Left lung (tissue), 10 donors: ENCODE data around the gene TMEM266. TPM values are rescaled to one million over a fixed set of nuclear protein-coding genes. Genes with fewer than 3 reads are reported as not detected.

Experiments used
- ATAC-seq: fragments of 200-7000 bp; cut with Tn5 transposase; one replicate; pipeline ENCODE4 v1.9.1; 2020; ENCODE audit warnings: moderate library complexity
- DNase-seq, 4 donors: peaks; one replicate each; pipeline ENCODE4 v3.0.0-alpha.2; 2013 to 2020
- H3K27ac ChIP-seq, 2 donors: fragments of 200-600 bp; sonication (generic) in 1 of 2; one replicate each; pipeline versions ENCODE4 v1.5.0 to v1.8.0; 2020 to 2021
- H3K27me3 ChIP-seq, 2 donors: fragments of 200-600 bp; sonication (generic) in 1 of 2; one replicate each; pipeline versions ENCODE4 v1.5.0 to v1.8.0; 2020 to 2021
- H3K36me3 ChIP-seq, 2 donors: fragments of 200-600 bp; sonication (generic) in 1 of 2; one replicate each; pipeline versions ENCODE4 v1.5.0 to v1.8.0; 2020 to 2021
- H3K4me1 ChIP-seq, 2 donors: fragments of 200-600 bp; one replicate each; pipeline ENCODE4 v1.8.0; 2021
- H3K4me3 ChIP-seq, 2 donors: fragments of 200-600 bp; sonication (generic) in 1 of 2; one replicate each; pipeline versions ENCODE4 v1.5.0 to v1.8.0; 2020 to 2021; ENCODE audit warnings: mild to moderate bottlenecking in 1 of 2
- H3K9me3 ChIP-seq, 2 donors: fragments of 200-600 bp; sonication (generic) in 1 of 2; one replicate each; pipeline versions ENCODE4 v1.5.0 to v1.8.0; 2020 to 2021
- CTCF ChIP-seq, 2 donors: fragments of 200-600 bp; sonication (generic) in 1 of 2; IDR thresholded peaks; one replicate each; pipeline versions ENCODE4 v1.5.0 to v1.8.0; 2021; ENCODE audit warnings: antibody characterized with exemption in 2 of 2
- intact Hi-C, 2 donors: fragments of 100-400 bp; cut with DNase I; formaldehyde crosslinking; loops; one replicate each; pipeline versions ENCODE4 v1.11.2 to v1.14.2; 2022
- polyA plus RNA-seq, 6 donors: library from polyadenylated mRNA; unstranded; fragments of 120-200 nt; gene quantifications; one replicate each; pipeline ENCODE4 v1.2.1, GENCODE V29; 2013; ENCODE audit not compliant: insufficient read length in 6 of 6
- total RNA-seq, 2 donors: library from RNA; stranded (reverse); fragmentation: NEBNext Ultra II Directional; extraction: Animal tissue kit (Norgen Biotek cat#: 25700); gene quantifications; one replicate each; pipeline ENCODE4 v1.2.1, GENCODE V29; 2021
- donor health status: DM: no; HTN: yes; CAD: no.
- donor health status: DM: no; HTN: no; CAD: no.

Gene TMEM266
- total and polyA plus RNA-seq, 8 donors: 1.1 to 2.9 (median 2.3) TPM

GRCh38 chr15:76118767-76119166, 59.0 kb downstream of the TMEM266 start:
- intact Hi-C loops: no loop called here

GRCh38 chr15:76123031-76123430, 63.2 kb downstream of the TMEM266 start:
- no peak for ATAC-seq
- no peak for TF ChIP-seq CTCF (IDR thresholded peaks at IDR 0.05)
- no peaks in the 10 kb centered on the region for H3K36me3 ChIP-seq
- H3K4me1 ChIP-seq: no peaks in the 10 kb centered on the region
- no peak overlapping the region for H3K4me3 ChIP-seq
- no peak overlapping the region for H3K27ac ChIP-seq
- H3K9me3 ChIP-seq: no peaks in the 10 kb centered on the region
- intact Hi-C loops: no loop called here
- H3K27me3 ChIP-seq: no peaks in the 10 kb centered on the region
- no peak for DNase-seq

More at GRCh38 chr15:76118767-76119166, 59.0 kb downstream of the TMEM266 start:
- no peaks in the 10 kb centered on the region for H3K36me3 ChIP-seq
- H3K9me3 ChIP-seq: no peaks in the 10 kb centered on the region
- no peaks in the 10 kb centered on the region for H3K27me3 ChIP-seq
- H3K4me3 ChIP-seq: no peak overlapping the region
- no peak overlapping the region for H3K27ac ChIP-seq
- no peak for TF ChIP-seq CTCF (IDR thresholded peaks at IDR 0.05)
- ATAC-seq (no peak), DNase-seq (no peak)
- no peaks in the 10 kb centered on the region for H3K4me1 ChIP-seq

GRCh38 chr15:76127169-76127568, 67.4 kb downstream of the TMEM266 start:
- intact Hi-C loops: no loop called here
- Histone ChIP-seq H3K27me3 (peaks cover 0 to 5% of the 10 kb centered on the region in 2 donors), H3K9me3 (no peaks in the 10 kb centered on the region), H3K27ac (no peak overlapping the region), H3K4me3 (no peak overlapping the region), H3K4me1 (no peaks in the 10 kb centered on the region), H3K36me3 (no peaks in the 10 kb centered on the region)
- DNase-seq (no peak), ATAC-seq (peak; percentile 43)
- TF ChIP-seq CTCF (IDR thresholded peaks at IDR 0.05): no peak

- intact Hi-C loops: no loop called here
- H3K4me1 ChIP-seq: no peaks in the 10 kb centered on the region
- H3K27me3 ChIP-seq: peaks cover 0 to 5% of the 10 kb centered on the region in 2 donors
- no peak overlapping the region for H3K27ac ChIP-seq
- no peak overlapping the region for H3K4me3 ChIP-seq
- no peak for DNase-seq
- peak; percentile 70 for ATAC-seq
- no peaks in the 10 kb centered on the region for H3K9me3 ChIP-seq
- TF ChIP-seq CTCF (IDR thresholded peaks at IDR 0.05): no peak
- H3K36me3 ChIP-seq: no peaks in the 10 kb centered on the region
These were observed 68.1 kb downstream of the TMEM266 start for GRCh38 chr15:76127880-76128279.

- DNase-seq (no peak), ATAC-seq (no peak)
- peaks cover under 1 to 4% of the 10 kb centered on the region in 2 donors for H3K4me1 ChIP-seq
- no peaks in the 10 kb centered on the region for H3K9me3 ChIP-seq
- intact Hi-C loops: no loop called here
- H3K4me3 ChIP-seq: no peak overlapping the region
- H3K27ac ChIP-seq: no peak overlapping the region
- H3K27me3 ChIP-seq: no peaks in the 10 kb centered on the region
- H3K36me3 ChIP-seq: no peaks in the 10 kb centered on the region
- no peak for TF ChIP-seq CTCF (IDR thresholded peaks at IDR 0.05)
These were observed 74.8 kb downstream of the TMEM266 start for GRCh38 chr15:76134537-76134936.
